Activated CD4-positive, alpha-beta T cell treated with anti-CD3 and anti-CD28 coated beads, Interleukin-2, amount 50 U/mL, for 16 hours (primary cell): ENCODE data around the gene KLF7.
A peak's percentile ranks its signal among the peaks of the same experiment; 100 is the strongest.

Experiments
- DNase-seq: peaks from one replicate; pipeline ENCODE4 v3.0.0-alpha.2; 2020

KLF7 gene

GRCh38 chr2:207148020-207148419 lies 17.7 kb downstream of the KLF7 start:
- DNase-seq: no peak

GRCh38 chr2:207144173-207144785 lies 21.5 kb downstream of the KLF7 start:
- DNase-seq: no peak

GRCh38 chr2:207143215-207144172 lies 22.3 kb downstream of the KLF7 start:
- peak; percentile 43 for DNase-seq

GRCh38 chr2:207142461-207142860 lies 23.3 kb downstream of the KLF7 start:
- peak; percentile 13 for DNase-seq

GRCh38 chr2:207141386-207141785 lies 24.4 kb downstream of the KLF7 start:
- no peak for DNase-seq

GRCh38 chr2:207140265-207140664 lies 25.5 kb downstream of the KLF7 start:
- no peak for DNase-seq

- DNase-seq: no peak
Measured at GRCh38 chr2:207139552-207139951, 26.2 kb downstream of the KLF7 start.

- no peak for DNase-seq
Measured at GRCh38 chr2:207138627-207139297, 27.0 kb downstream of the KLF7 start.

- no peak for DNase-seq
Measured at GRCh38 chr2:207137596-207138337, 28.0 kb downstream of the KLF7 start.

GRCh38 chr2:207136874-207137273 lies 28.9 kb downstream of the KLF7 start:
- no peak for DNase-seq

GRCh38 chr2:207135801-207136457 lies 29.8 kb downstream of the KLF7 start:
- DNase-seq: no peak

- DNase-seq: no peak
Measured at GRCh38 chr2:207135340-207135739, 30.4 kb downstream of the KLF7 start.

GRCh38 chr2:207133820-207134519 lies 31.8 kb downstream of the KLF7 start:
- no peak for DNase-seq

GRCh38 chr2:207133458-207133819 lies 32.3 kb downstream of the KLF7 start:
- no peak for DNase-seq

- no peak for DNase-seq
Measured at GRCh38 chr2:207132019-207132418, 33.7 kb downstream of the KLF7 start.

GRCh38 chr2:207131594-207131993 lies 34.2 kb downstream of the KLF7 start:
- DNase-seq: no peak

GRCh38 chr2:207130958-207131521 lies 34.7 kb downstream of the KLF7 start:
- no peak for DNase-seq

GRCh38 chr2:207129821-207130220 lies 35.9 kb downstream of the KLF7 start:
- no peak for DNase-seq

- DNase-seq: no peak
Measured at GRCh38 chr2:207128867-207129266, 36.9 kb downstream of the KLF7 start.

- no peak for DNase-seq
Measured at GRCh38 chr2:207126724-207127308, 38.9 kb downstream of the KLF7 start.

GRCh38 chr2:207123776-207124391 lies 41.9 kb downstream of the KLF7 start:
- DNase-seq: no peak
